ENCODE data around the gene PPP1R3E.

The PPP1R3E gene

GRCh38 chr14:23316300-23316699 lies 13.6 kb upstream of the PPP1R3E start:
- TF ChIP-seq, protein P1, sequence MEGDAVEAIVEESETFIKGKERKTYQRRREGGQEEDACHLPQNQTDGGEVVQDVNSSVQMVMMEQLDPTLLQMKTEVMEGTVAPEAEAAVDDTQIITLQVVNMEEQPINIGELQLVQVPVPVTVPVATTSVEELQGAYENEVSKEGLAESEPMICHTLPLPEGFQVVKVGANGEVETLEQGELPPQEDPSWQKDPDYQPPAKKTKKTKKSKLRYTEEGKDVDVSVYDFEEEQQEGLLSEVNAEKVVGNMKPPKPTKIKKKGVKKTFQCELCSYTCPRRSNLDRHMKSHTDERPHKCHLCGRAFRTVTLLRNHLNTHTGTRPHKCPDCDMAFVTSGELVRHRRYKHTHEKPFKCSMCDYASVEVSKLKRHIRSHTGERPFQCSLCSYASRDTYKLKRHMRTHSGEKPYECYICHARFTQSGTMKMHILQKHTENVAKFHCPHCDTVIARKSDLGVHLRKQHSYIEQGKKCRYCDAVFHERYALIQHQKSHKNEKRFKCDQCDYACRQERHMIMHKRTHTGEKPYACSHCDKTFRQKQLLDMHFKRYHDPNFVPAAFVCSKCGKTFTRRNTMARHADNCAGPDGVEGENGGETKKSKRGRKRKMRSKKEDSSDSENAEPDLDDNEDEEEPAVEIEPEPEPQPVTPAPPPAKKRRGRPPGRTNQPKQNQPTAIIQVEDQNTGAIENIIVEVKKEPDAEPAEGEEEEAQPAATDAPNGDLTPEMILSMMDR (conservative IDR thresholded peaks at IDR 0.05; ENCODE audit: low read depth, low read length) = no peak
- Histone ChIP-seq H3K27me3 (ENCODE audit: insufficient read depth, low read depth) (no peaks in the 10 kb centered on the region), H2AFZ (ENCODE audit: low read depth) (no peak overlapping the region), H3K36me3 (ENCODE audit: insufficient read depth) (no peaks in the 10 kb centered on the region), H4K20me1 (ENCODE audit: insufficient read depth) (no peaks in the 10 kb centered on the region), H3K4me2 (no peak overlapping the region), H3K27ac (no peak overlapping the region), H3K79me2 (ENCODE audit: insufficient read depth, low read depth) (no peaks in the 10 kb centered on the region), H3K4me3 (IDR thresholded peaks at IDR 0.05; ENCODE audit: insufficient read depth, low read depth, low read length) (no peak overlapping the region), H3K4me1 (ENCODE audit: low read depth, poor library complexity, severe bottlenecking) (no peaks in the 10 kb centered on the region), H3K9ac (no peak overlapping the region)

DNA sequence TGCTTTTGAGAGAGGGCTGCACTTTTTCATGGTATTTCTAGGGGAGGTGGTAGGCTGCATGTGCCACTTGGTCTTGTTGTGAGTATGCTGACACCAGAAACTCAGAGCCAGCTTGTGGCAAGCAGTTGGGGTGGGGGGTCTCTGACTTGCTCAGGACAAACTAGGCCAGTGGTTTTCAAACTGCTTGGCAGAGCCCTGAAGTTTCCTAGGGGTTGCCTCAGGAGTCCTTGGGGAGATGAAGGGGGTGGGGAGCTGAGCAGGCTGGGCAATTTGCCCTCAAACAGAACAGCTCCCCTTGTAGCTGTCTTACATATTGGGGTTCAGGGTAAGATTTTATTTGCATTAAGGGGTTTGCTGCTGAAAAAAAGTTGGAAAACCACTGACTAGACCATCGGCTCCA lies 7.9 kb upstream of the PPP1R3E start:
- Histone ChIP-seq H3K27ac (no peak overlapping the region), H3K4me1 (ENCODE audit: low read depth, poor library complexity, severe bottlenecking) (no peaks in the 10 kb centered on the region), H3K4me3 (IDR thresholded peaks at IDR 0.05; ENCODE audit: insufficient read depth, low read depth, low read length) (no peak overlapping the region), H3K27me3 (ENCODE audit: insufficient read depth, low read depth) (no peaks in the 10 kb centered on the region), H4K20me1 (ENCODE audit: insufficient read depth) (no peaks in the 10 kb centered on the region), H3K36me3 (ENCODE audit: insufficient read depth) (no peaks in the 10 kb centered on the region), H3K4me2 (no peak overlapping the region), H3K9ac (no peak overlapping the region), H2AFZ (ENCODE audit: low read depth) (no peak overlapping the region), H3K79me2 (ENCODE audit: insufficient read depth, low read depth) (no peaks in the 10 kb centered on the region)
- TF ChIP-seq, protein P1 (conservative IDR thresholded peaks at IDR 0.05; ENCODE audit: low read depth, low read length) = no peak

DNA sequence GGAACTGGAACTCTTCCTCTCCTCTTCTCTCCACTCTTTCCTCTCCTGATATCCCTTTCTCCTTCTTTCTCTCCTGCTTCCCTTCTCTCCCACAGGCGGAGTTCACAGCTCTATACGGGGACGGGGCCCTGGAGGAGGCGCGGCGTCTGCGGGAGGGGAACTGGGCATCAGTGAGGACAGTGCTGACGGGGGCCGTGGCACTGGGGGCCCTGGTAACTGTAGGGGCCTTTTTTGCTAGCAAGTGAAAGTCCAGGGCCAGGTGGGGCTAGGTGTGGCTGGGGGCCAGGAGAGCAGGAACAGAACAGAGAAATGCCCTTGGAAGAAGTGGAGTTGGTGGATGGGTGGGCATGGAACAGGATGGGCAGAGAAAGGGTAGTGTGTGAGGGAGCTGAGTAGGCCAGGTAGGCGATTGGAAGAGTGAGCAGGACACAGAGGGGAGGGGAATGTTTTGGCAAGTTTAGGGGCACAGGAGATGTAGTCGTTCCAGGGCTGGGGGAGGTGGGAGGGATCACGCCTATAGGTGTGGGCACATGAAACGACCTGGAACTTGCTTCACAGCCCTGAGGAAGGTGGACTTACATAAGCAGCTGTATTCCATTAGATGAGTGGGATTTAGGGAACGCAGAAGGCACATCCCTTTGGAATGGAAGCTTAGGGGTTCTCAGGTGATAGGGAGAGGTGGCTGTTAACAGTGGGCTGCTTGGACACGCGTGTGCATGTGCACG lies 6.2 kb upstream of the PPP1R3E start:
- Histone ChIP-seq H3K27me3 (ENCODE audit: insufficient read depth, low read depth) (no peaks in the 10 kb centered on the region), H2AFZ (ENCODE audit: low read depth) (no peak overlapping the region), H3K27ac (no peak overlapping the region), H3K4me1 (ENCODE audit: low read depth, poor library complexity, severe bottlenecking) (no peaks in the 10 kb centered on the region), H3K4me2 (no peak overlapping the region), H3K9ac (no peak overlapping the region), H3K79me2 (ENCODE audit: insufficient read depth, low read depth) (no peaks in the 10 kb centered on the region), H3K4me3 (IDR thresholded peaks at IDR 0.05; ENCODE audit: insufficient read depth, low read depth, low read length) (no peak overlapping the region), H4K20me1 (ENCODE audit: insufficient read depth) (no peaks in the 10 kb centered on the region), H3K36me3 (ENCODE audit: insufficient read depth) (no peaks in the 10 kb centered on the region)
- TF ChIP-seq, protein P1 (conservative IDR thresholded peaks at IDR 0.05; ENCODE audit: low read depth, low read length) = no peak

- H3K27me3 ChIP-seq (ENCODE audit: insufficient read depth, low read depth) = no peaks in the 10 kb centered on the region
- H3K27ac ChIP-seq = no peak overlapping the region
- TF ChIP-seq, protein P1 (conservative IDR thresholded peaks at IDR 0.05; ENCODE audit: low read depth, low read length) = no peak
- no peak overlapping the region for H3K9ac ChIP-seq
- no peak overlapping the region for H3K4me3 ChIP-seq (IDR thresholded peaks at IDR 0.05; ENCODE audit: insufficient read depth, low read depth, low read length)
- no peaks in the 10 kb centered on the region for H3K79me2 ChIP-seq (ENCODE audit: insufficient read depth, low read depth)
- H2AFZ ChIP-seq (ENCODE audit: low read depth) = no peak overlapping the region
- no peaks in the 10 kb centered on the region for H4K20me1 ChIP-seq (ENCODE audit: insufficient read depth)
- no peaks in the 10 kb centered on the region for H3K4me1 ChIP-seq (ENCODE audit: low read depth, poor library complexity, severe bottlenecking)
- H3K36me3 ChIP-seq (ENCODE audit: insufficient read depth) = no peaks in the 10 kb centered on the region
- no peak overlapping the region for H3K4me2 ChIP-seq
These were observed 5.3 kb upstream of the PPP1R3E start for GRCh38 chr14:23307687-23308644.

Measured in KMS-11 (cell line).